Skeletal muscle cell (primary cell): Measurements from ENCODE around the gene PTGES.
"Not testable (repeated sequence)": the region's sequence is repeated elsewhere in the genome, so short reads cannot be mapped to it uniquely, and the experiment has no call there.

Source experiments
- DNase-seq: peaks from one replicate; pipeline ENCODE4 v3.0.0-alpha.2; 2010; ENCODE audit warnings: low read depth
- H3K4me3 ChIP-seq: 2 replicates; pipeline ENCODE4 v1.5.1; 2011; ENCODE audit warnings: low read depth, mild to moderate bottlenecking, control low read depth, low read length, moderate library complexity

The PTGES gene

DNA sequence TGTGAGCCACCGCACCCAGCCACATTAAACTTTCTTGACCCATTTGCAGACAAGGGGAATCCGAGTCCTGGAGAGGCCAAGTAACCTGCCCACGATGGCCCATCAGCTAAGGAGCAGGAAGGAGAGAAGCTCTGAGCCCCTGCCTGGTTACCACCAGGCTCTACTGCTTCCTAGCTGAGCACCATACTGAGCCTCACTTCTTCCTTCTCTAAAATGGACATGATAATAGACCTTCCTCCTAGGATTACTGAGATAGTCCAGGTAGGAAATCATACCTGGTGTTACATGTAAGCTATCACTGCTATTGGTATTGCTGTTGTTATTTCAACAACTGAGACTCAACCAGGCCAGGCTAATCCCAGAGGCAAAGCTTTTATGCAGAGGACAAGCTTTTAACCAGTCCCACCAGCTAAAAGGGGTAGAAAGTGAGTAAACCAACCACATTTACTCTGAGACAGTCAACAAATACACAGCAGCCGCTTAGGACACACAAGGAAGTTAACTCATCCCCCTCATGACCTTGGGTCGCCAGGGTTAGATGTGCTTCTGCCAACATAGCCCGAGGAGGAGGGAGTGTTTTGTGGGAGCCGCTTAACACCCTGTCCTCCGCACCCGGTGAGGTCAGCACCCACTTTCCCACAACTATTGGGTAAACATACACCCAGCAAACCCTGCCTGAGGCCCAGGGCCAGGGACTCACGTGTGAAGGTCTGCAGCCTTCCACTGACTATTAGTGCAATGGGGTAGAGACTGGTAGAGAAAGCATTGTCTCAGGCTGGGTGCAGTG lies 20.6 kb upstream of the PTGES start:
- peak; percentile 34 for DNase-seq
- no peak overlapping the region for H3K4me3 ChIP-seq

DNA sequence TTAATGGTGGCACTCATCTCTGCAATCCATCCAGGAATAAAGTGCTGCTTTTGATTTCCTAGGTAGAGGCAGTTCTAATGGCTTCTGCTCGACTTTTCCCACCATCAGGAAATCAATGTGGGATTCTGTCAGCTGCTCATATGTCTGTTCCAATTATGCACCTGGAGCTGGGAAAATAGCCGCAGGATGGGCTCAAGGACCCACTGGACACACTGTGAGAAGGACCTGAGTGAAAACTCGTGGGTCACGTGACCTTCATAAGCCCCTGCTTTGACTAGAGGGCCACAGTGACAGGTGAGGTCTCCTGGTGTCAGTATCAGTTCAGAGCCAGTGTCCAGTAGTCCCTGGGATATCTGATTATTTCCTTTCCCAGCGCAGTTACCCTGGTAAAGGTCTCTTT lies 17.9 kb upstream of the PTGES start:
- H3K4me3 ChIP-seq, result no peak overlapping the region

DNA sequence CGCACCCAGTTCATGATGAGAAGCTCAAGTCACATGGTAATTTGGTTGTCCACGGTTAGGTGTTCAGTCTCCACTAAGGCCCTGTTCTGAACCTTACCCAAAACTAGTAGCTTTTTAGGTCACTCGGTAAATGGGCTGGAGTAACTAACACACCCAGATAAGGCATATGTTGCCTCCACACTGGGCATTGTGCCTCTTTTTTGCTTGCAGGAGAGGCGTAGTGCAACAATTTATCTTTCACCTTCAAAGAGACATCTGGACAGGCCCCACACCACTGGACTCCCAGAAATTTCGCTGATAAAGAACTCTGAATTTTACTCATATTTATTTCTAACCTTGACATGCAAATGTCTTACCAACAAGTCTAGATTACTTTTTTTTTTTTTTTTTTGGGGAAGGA lies 16.8 kb upstream of the PTGES start:
- no peak overlapping the region for H3K4me3 ChIP-seq
- DNase-seq, result no peak

More for the DNA sequence above, 17.9 kb upstream of the PTGES start:
- DNase-seq, result no peak

DNA sequence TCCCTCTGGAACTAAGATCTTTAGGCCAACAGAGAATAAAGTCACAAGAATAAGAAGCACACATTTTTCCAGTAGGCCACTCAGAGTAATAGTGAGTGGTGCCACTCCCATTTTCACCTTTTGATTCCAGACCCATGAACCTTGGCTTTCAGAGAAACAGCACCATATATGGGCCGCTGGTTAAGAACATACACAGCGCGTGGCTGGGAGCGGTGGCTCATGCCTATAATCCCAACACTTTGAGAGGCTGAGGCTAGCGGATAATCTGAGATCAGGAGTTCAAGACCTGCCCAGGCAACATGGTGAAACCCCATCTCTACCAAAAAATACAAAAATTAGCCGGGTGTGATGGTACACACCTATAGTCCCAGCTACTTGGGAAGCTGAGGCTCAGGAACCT lies 15.6 kb upstream of the PTGES start:
- H3K4me3 ChIP-seq, result no peak overlapping the region
- no peak for DNase-seq

DNA sequence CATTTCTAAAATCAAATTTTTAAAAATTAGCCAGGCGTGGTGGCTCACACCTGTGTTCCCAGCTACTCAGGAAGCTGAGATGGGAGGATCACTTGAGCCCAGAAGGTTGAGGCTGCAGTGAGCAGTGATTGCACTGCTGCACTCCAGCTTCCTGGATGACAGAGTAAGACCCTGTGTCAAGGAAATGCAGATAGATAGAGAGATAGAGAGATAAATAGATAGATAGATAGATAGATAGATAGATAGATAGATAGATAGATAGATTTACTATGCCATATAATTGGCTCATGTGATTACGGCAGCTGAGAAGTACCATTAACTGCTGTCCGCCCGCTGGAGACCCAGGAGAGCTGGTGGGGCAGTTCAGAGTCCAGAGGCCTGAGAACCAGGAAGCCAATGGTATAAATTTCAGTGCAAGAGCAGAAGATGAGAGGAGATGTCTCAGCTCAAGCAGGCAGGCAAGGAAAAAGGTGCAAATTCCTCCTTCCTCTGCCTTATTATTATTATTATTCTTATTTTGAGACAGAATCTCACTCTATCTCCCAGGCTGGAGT lies 13.0 kb upstream of the PTGES start:
- H3K4me3 ChIP-seq, result no peak overlapping the region
- no peak for DNase-seq

DNA sequence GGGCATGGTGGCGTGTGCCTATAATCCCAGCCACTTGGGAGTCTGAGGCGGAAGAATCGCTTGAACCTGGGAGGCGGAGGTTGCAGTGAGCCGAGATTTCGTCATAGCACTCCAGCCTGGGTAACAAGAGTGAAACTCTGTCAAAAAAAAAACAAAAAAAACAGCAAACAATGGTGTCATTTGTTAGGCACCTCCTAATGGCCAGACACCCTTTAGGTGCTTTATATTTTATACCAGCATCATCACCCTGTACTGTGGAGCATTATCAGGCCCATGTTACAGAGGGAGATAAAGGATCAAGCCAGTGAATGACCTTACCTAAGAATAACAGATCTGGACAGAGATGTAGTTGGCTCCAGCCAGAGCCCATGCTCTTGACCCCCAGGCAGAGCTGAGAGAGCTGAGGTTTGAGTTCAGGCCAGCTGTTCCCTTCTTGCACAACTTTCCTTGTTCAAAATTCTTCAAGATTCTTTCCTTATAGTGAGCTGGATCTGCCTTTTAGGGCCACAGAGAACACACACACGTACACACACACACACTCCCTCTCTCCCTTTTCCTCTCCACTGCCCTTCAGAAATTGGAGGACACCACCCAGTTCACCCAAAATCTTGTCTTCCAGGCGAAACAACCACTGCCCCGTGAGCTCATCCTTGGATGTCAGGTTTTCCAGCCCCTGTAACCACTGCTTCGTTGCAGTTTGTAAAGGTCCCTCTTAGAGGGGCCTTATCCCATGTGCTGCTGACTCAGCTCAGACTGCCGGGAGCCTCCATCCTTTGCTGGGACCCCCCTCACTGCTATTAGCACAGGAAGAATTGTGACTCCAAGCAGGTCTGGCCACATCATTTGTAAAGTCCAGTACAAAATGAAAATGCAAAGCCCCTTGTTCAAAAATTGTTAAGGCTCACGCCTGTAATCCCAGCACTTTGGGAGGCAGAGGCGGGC lies 10.4 kb upstream of the PTGES start:
- H3K4me3 ChIP-seq, result no peak overlapping the region
- peak; percentile 65 for DNase-seq

DNA sequence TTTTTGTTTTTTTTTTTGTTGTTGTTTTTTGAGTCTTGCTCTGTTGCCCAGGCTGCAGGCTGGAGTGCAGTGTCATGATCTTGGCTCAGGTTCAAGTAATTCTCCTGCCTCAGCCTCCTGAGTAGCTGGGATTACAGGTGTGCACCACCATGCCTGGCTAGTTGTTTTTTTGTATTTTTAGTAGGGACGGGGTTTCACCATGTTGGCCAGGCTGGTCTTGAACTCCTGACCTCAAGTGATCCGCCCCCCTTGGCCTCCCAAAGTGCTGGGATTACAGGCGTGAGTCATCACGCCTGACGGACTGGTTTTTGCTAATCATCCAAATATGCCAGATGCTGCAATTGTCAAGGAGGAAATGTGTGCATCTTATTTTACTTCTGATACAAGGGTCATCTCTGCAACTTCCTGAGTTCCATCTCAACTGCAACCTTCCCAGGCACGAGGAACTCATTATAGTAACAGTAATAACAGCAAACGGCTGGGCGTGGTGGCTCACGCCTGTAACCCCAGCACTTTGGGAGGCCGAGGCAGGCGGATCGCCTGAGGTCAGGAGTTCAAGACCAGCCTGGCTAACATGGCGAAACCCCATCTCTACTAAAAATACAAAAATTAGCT lies 9.6 kb upstream of the PTGES start:
- DNase-seq, result peak; percentile 90

DNA sequence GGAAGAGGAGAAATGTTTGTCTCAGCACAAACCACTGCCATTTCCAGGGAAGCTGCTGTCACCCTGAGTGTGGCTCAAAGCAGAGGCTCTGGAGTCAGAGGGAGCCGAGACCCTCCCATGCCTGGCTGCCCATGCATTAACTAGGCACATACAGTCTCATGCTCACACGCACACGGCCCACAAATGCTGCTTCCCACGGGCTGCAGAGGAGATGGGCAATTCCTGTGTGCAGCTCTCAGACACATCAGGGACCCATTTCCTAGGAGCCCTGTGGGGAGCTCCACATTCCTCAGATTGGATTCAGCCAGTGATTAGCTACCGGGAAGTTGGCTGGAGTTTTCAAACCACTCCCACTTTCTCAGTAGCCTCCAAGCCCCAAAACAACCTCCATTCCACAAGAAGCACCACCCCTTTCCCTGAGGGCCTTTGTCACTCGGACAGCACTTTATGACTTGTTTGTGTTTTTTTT lies 9.1 kb upstream of the PTGES start:
- H3K4me3 ChIP-seq, result no peak overlapping the region

More for the DNA sequence above, 9.6 kb upstream of the PTGES start:
- not testable (repeated sequence) for H3K4me3 ChIP-seq

DNA sequence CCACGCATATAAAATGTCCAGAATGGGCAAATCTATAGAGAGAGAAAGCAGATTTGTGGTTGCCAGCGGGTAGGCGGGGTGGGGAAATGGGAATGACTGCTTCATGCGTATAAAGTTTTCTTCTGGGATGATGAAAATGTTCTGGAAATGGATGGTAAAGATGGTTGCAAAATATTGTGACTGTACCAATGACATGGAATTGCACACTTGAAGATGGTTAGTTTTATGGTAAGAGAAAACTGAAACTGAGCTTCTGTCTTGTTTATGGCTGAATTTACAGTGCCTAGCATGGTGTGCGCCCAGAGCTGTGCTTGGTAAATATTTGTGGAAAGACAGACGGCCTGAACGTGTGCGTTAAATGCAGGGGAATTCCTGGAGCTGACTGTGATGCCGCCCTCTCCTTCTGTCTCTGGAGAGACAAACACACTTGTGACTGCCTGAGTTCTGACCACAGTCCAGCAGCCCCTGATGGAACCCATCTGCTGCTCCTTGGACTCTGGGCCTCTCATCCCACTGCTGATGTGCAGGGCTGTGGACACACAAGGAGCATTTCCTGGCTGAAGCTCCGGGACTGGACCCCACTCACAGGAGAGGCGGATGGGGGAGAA lies 8.6 kb upstream of the PTGES start:
- H3K4me3 ChIP-seq, result no peak overlapping the region
- DNase-seq, result no peak

More for the DNA sequence above, 9.1 kb upstream of the PTGES start:
- no peak for DNase-seq

DNA sequence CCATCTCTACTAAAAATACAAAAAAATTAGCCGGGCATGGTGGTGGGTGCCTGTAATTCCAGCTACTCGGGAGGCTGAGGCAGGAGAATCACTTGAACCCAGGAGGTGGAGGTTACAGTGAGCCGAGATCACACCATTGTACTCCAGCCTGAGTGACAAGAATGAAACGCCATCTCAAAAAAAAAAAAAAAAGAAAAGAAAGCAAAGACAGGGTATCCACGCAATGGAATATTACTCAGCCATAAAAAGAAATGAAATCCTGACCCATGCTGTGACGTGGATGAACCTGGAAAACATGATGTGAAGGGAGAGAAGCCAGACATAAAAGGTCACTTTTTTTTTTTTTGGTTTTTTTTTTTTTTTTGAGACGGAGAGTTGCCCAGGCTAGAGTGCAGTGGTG lies 7.9 kb upstream of the PTGES start:
- not testable (repeated sequence) for DNase-seq, H3K4me3 ChIP-seq

DNA sequence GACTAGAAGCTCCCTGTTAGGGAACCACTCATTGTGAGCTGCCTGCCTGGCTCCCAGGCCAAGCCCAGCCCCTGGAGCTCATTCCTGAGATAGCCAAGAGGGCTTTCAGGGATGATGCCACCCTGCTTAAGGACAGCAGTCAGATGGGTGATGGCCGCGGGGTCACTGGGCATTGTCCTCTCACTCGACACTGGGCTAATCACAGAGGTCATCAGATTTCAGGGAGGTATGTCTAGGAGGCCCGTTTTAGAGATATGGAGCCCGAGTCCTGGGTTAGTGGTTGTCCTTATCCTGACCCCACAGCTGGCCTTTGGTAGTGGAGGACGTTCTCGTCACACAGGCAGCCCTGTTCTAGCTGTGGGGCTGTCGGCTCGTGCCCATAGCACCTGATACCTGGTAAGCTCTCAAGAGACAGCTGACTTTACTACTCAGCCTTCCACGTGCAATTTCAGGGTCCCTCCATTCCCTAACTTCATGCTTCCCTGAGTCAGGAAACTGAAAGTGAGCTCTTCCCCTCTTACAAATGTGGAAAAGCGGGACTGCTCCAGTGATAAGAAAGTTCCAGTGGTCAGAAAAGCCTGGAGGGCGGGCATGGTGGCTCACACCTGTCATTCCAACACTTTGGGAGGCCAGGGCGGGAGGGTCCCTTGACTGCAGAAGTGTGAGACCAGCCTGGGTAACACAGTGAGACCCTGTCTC lies 7.1 kb upstream of the PTGES start:
- no peak overlapping the region for H3K4me3 ChIP-seq
- no peak for DNase-seq

DNA sequence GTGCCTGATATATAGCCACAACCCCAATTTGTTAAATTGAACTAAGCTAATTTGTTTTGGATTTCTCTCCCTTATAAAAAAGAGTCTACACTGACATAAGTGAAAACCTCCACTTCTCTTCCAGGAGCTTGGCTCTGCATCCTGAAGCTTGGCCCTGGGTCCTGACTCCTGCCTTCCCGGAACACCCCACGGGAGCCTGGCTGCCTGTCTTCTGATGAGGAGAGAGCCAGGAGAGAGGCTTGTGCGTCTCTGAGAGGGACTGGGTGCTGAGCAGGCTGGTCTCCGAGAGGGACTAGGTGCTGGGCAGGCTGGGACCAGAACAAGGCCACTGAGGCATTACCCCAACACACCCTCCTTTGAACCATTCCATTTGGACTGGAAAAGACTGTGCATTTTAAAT lies 6.5 kb upstream of the PTGES start:
- no peak for DNase-seq
- no peak overlapping the region for H3K4me3 ChIP-seq

DNA sequence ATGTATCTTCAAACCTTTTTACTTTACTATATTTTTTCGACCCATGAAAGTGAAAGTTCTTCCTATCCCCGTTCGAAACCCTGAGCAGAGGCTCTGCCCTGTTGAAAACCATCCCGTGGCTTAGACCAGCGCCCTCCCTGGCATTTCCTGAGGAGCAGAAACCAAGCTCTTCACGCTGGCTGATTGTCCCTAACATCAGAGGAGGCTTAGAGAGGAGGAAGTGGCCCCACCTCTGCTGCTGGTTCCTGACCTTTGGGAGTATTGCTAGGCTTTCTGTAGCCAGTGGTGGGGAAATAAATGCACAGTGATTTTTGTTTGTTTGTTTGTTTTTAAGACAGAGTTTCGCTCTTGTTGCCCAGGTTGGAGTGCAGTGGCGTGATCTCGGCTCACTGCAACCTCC lies 4.2 kb upstream of the PTGES start:
- H3K4me3 ChIP-seq, result no peak overlapping the region
- DNase-seq, result no peak

DNA sequence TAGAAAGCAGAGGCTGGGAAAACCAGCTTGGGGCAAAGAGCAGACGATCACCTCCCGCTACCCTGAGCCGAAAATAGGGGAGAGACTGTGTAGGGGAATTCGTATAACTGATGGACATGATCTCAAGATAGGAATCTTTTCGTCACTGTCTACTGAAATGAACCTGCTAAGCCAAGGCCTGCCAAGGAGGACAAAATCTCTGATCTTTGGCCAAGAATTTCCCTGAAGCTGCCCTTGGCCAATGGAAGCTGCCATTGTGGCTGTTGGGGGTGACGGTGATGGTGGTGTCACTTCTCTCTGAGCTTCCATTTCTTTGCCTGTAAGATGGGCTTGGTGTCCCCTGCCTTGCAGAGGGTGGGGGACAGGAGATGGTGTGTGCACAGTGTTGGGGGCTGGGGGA lies 3.3 kb upstream of the PTGES start:
- H3K4me3 ChIP-seq, result no peak overlapping the region
- no peak for DNase-seq

DNA sequence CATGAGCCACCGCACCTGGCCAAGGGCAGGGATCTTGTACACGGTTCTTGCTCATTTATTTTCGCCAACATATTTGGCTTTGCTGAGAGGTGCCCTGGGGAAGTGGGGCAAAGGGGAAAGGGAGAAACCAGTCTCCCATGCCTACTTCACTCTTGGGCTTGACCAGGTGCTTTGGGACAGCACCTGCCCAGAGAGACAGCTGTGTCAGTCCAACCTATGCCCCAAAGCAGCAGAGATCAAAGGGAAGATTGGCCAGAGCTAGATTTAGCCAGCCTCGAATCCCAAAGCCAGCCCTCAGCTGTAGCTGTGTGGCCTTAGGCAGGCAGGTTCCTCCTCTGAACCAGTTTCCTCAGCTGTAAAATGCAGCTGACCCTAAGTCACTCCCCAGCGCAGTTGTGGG lies 2.3 kb upstream of the PTGES start:
- DNase-seq, result no peak
- H3K4me3 ChIP-seq, result no peak overlapping the region

DNA sequence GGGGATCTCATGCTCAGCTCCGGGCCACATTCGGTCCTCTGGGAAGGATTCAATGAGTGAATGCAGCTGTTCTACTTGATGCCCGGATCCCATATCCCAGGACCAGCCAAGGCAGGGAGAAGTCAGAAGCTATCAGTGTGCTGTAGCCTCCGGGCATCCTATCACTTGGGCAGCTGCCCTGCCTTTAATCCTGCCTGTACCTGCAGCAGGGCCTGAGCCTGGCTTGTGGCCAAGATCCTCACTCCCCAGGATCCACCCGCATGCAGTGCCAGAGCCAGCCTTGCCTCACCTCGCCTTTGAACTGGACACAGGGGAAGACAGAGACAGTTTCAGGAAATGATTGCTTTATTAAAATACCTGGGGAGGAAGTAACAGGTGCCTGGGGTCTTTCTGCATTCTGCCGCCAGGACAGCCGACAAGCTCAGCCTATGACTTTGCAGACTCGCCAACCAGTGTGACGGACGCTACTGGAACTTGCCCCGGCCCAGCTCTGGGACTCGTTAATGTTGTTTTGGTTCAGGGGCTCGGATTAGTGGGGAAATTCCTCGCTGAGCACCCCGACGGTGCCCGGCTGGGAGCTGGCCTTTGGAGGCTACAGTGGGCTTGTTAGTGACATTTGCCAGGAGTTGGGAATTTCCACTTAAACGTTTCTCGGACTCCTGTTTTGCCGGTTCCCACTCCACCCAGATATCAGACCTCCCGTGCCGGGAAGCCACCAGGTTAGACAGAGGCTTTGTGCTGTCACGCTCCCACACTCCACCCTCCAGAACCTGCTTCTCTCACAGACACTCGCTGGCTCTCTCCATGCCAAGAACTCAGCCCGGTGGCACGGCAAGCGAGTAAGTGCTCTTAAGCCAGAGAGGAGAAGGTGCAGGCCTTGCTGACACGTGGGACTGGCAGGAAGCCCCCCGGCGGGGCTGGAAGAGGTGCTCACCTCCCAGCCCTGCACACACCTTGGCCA lies 721 bp downstream of the PTGES start:
- peak overlapping the region; percentile 33 for H3K4me3 ChIP-seq
- DNase-seq, result no peak

DNA sequence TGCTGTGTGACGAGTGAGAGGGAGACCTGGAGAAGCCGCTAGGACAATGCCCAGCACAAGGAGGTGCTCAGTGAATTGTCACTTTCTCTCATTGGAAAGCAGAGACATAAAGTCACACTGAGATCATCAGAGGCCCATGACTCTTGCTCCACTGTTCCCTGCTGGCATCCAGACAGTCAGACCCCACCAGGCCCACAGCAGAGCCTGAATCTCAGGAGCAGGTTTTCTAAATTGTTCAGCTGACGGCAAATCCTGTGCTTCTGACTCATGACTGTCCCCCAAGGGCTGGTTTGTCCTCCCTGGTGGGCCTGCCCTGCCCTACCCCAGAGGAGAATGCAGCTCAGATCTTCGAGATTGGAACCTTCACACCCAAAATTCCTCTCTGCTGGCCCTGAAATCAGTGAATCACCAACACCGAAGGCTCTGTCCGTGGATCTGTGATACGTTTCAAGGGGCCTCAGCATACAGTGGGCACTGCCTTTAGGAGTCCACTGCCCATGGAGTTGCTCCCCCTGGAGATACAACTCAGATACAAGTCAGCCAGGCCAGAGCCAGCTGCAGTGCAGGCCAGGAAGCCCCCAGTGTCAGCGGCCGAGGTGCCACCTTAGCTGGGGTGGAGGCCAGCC lies 2.7 kb downstream of the PTGES start:
- no peak for DNase-seq
- no peak overlapping the region for H3K4me3 ChIP-seq
